PC-9 (cell line): Measurements from ENCODE around the gene NEK9. TPM values are rescaled to one million over a fixed set of nuclear protein-coding genes. Genes with fewer than 3 reads are reported as not detected.

Source experiments
- BruUV-seq: library from RNA; stranded (reverse); fragments of 400-500 nt; replicated peaks from 2 replicates; lab custom pipeline; 2021; lab: Mats Ljungman, UMichigan
- CTCF ChIA-PET: fragments of 300-600 bp; sonication (Branson Sonifier 250); formaldehyde crosslinking; loops from one replicate; lab custom pipeline; 2022; ENCODE audit warnings: antibody characterized with exemption; lab: Charles Lee
- POLR2A ChIA-PET: fragments of 300-600 bp; sonication (Branson Sonifier 250); formaldehyde crosslinking; loops from one replicate; lab custom pipeline; 2022; ENCODE audit warnings: antibody characterized with exemption; ENCODE audit not compliant: unreplicated experiment; lab: Charles Lee
- DNase-seq, 2 experiments: peaks; one replicate each; pipeline versions ENCODE4 v3.0.0 to v3.0.0-alpha.2; 2015 to 2022; ENCODE audit warnings: mixed read lengths in 1 of 2
- H2AFZ ChIP-seq: fragments of 200-600 bp; sonication (generic); 2 replicates; pipeline ENCODE4 v1.8.1; 2017; ENCODE audit warnings: antibody characterized with exemption
- H3F3A ChIP-seq: fragments of 200-600 bp; sonication (generic); 2 replicates; pipeline ENCODE4 v1.8.1; 2017; ENCODE audit warnings: antibody characterized with exemption, mild to moderate bottlenecking, low read depth; ENCODE audit not compliant: insufficient read depth
- H3K27ac ChIP-seq: fragments of 200-600 bp; sonication (generic); 2 replicates; pipeline ENCODE4 v1.6.1; 2016; ENCODE audit warnings: mixed run types
- H3K27me3 ChIP-seq: fragments of 200-600 bp; sonication (generic); 2 replicates; pipeline ENCODE4 v1.6.1; 2016; ENCODE audit warnings: low read depth, mixed run types; ENCODE audit not compliant: insufficient read depth
- H3K36me3 ChIP-seq: fragments of 200-600 bp; sonication (generic); 2 replicates; pipeline ENCODE4 v1.6.1; 2016; ENCODE audit warnings: low read depth, mixed run types
- H3K4me1 ChIP-seq: fragments of 200-600 bp; sonication (generic); replicated peaks from 2 replicates; pipeline ENCODE4 v1.6.1; 2016; ENCODE audit warnings: mixed run types; ENCODE audit not compliant: insufficient read depth
- H3K4me2 ChIP-seq: fragments of 200-600 bp; sonication (generic); 2 replicates; pipeline ENCODE4 v1.6.1; 2017; ENCODE audit warnings: mixed run types
- H3K4me3 ChIP-seq: fragments of 200-600 bp; sonication (generic); 2 replicates; pipeline ENCODE4 v1.6.1; 2016; ENCODE audit warnings: mixed run types
- H3K79me2 ChIP-seq: fragments of 200-600 bp; sonication (generic); 2 replicates; pipeline ENCODE4 v1.6.1; 2017; ENCODE audit warnings: low read depth, mixed run types
- H3K9me2 ChIP-seq: fragments of 200-600 bp; sonication (generic); 2 replicates; pipeline ENCODE4 v1.8.1; 2017; ENCODE audit warnings: mild to moderate bottlenecking; ENCODE audit not compliant: insufficient read depth
- H3K9me3 ChIP-seq: fragments of 200-600 bp; sonication (generic); 2 replicates; pipeline ENCODE4 v1.8.1; 2016; ENCODE audit warnings: low read depth; ENCODE audit not compliant: insufficient read depth
- H4K20me1 ChIP-seq: fragments of 200-600 bp; sonication (generic); 2 replicates; pipeline ENCODE4 v1.8.1; 2017; ENCODE audit not compliant: insufficient read depth
- EZH2 ChIP-seq: fragments of 200-600 bp; sonication (generic); IDR thresholded peaks from 2 replicates; pipeline ENCODE4 v1.8.0; 2017; ENCODE audit warnings: antibody characterized with exemption, low read depth
- intact Hi-C: fragments of 100-400 bp; cut with micrococcal nuclease; formaldehyde crosslinking; loops from one replicate; pipeline ENCODE4 v1.10.0; 2022; ENCODE audit not compliant: unreplicated experiment
- total RNA-seq: library from RNA; stranded (reverse); gene quantifications from 2 replicates; pipeline ENCODE4 v1.2.3, GENCODE V29; 2021
- TF ChIP-seq, protein P1 (sequence below): fragments of 200-600 bp; sonication (generic); conservative IDR thresholded peaks from 2 replicates; pipeline ENCODE4 v1.6.1; 2017; ENCODE audit warnings: mixed run types, antibody characterized with exemption, mild to moderate bottlenecking, moderate library complexity

The NEK9 gene
- total RNA-seq, 1 experiment from 2014 or later = 170 TPM

GRCh38 chr14:75101491-75101890 lies 25.4 kb downstream of the NEK9 start:
- Histone ChIP-seq H2AFZ (no peak overlapping the region), H4K20me1 (0 out of 2 replicates have a peak, but pooled peaks cover 5% of the 10 kb centered on the region), H3K9me3 (no peaks in the 10 kb centered on the region), H3K4me3 (no peak overlapping the region), H3K27ac (no peak overlapping the region), H3K4me1 (no peaks in the 10 kb centered on the region), H3K27me3 (no peaks in the 10 kb centered on the region), H3K79me2 (no peaks in the 10 kb centered on the region), H3K9me2 (no peaks in the 10 kb centered on the region), H3K36me3 (peaks cover 67% of the 10 kb centered on the region), H3K4me2 (no peak overlapping the region), H3F3A (peaks cover 17% of the 10 kb centered on the region; the same call in 1 of the 2 replicates)
- ChIA-PET POLR2A (interaction anchor here (0.6 kb wide), 2 partner anchors 9 to 34 kb away, joined by 3 to 6 read pairs; no protein-coding TSS in a partner anchor), CTCF (interaction anchor here (0.6 to 0.7 kb wide), 3 partner anchors 23 to 196 kb away, joined by 3 to 8 read pairs (median 4); no protein-coding TSS in a partner anchor)
- intact Hi-C loops = no loop called here
- TF ChIP-seq EZH2 = no peak
- TF ChIP-seq, protein P1, sequence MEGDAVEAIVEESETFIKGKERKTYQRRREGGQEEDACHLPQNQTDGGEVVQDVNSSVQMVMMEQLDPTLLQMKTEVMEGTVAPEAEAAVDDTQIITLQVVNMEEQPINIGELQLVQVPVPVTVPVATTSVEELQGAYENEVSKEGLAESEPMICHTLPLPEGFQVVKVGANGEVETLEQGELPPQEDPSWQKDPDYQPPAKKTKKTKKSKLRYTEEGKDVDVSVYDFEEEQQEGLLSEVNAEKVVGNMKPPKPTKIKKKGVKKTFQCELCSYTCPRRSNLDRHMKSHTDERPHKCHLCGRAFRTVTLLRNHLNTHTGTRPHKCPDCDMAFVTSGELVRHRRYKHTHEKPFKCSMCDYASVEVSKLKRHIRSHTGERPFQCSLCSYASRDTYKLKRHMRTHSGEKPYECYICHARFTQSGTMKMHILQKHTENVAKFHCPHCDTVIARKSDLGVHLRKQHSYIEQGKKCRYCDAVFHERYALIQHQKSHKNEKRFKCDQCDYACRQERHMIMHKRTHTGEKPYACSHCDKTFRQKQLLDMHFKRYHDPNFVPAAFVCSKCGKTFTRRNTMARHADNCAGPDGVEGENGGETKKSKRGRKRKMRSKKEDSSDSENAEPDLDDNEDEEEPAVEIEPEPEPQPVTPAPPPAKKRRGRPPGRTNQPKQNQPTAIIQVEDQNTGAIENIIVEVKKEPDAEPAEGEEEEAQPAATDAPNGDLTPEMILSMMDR = no peak
- DNase-seq = no peak
- no TSS peak for BruUV-seq

GRCh38 chr14:75098682-75099081 lies 28.2 kb downstream of the NEK9 start:
- H3K9me3 ChIP-seq = no peaks in the 10 kb centered on the region
- H3K9me2 ChIP-seq = no peaks in the 10 kb centered on the region
- intact Hi-C loops = no loop called here
- ChIA-PET POLR2A (interaction anchor here (0.6 kb wide), 1 partner anchor 1383 kb away, joined by 3 read pairs; no protein-coding TSS in a partner anchor), CTCF (no interaction called here)
- no TSS peak for BruUV-seq
- no peak overlapping the region for H3K4me3 ChIP-seq
- no peaks in the 10 kb centered on the region for H3K79me2 ChIP-seq
- no peak overlapping the region for H2AFZ ChIP-seq
- TF ChIP-seq, protein P1 = no peak
- no peak for TF ChIP-seq EZH2
- no peaks in the 10 kb centered on the region for H3K4me1 ChIP-seq
- H4K20me1 ChIP-seq = 0 out of 2 replicates have a peak, but pooled peaks cover 5% of the 10 kb centered on the region
- H3K36me3 ChIP-seq = peaks cover 68% of the 10 kb centered on the region
- H3K27ac ChIP-seq = no peak overlapping the region
- H3F3A ChIP-seq = peaks cover 17% of the 10 kb centered on the region; the same call in 1 of the 2 replicates
- no peaks in the 10 kb centered on the region for H3K27me3 ChIP-seq
- no peak overlapping the region for H3K4me2 ChIP-seq
- no peak for DNase-seq

DNA sequence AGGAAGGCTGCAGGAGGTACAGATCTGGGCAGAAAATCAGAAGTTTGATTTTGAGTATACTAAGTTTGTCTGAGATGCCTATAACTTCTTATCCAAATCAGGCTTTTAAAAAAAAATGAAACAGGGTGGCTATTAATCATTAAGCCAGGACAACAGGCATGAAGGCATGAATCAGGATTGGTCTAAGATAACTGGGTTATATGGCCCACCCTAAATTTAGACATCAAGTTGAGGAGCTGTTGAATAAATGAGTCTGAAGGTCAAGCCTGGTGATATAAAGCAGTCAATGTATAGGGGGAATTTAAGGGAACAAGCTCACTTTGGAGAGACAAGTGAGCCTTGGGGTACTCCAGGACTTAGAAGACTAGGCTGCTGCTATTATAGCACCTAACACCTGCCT lies 28.6 kb downstream of the NEK9 start:
- TF ChIP-seq, protein P1 = no peak
- TF ChIP-seq EZH2 = no peak
- POLR2A ChIA-PET = interaction anchor here (0.6 kb wide), 1 partner anchor 1382 kb away, joined by 3 read pairs; no protein-coding TSS in a partner anchor
- no TSS peak for BruUV-seq
- no peak overlapping the region for H3K4me3 ChIP-seq
- CTCF ChIA-PET = no interaction called here
- H3K9me2 ChIP-seq = no peaks in the 10 kb centered on the region
- H4K20me1 ChIP-seq = 0 out of 2 replicates have a peak, but pooled peaks cover 5% of the 10 kb centered on the region
- no peaks in the 10 kb centered on the region for H3K27me3 ChIP-seq
- no peaks in the 10 kb centered on the region for H3K79me2 ChIP-seq
- H3K4me2 ChIP-seq = no peak overlapping the region
- DNase-seq = no peak
- peaks cover 65% of the 10 kb centered on the region for H3K36me3 ChIP-seq
- H3F3A ChIP-seq = peaks cover 14% of the 10 kb centered on the region; the same call in 1 of the 2 replicates
- H2AFZ ChIP-seq = no peak overlapping the region
- H3K4me1 ChIP-seq = no peaks in the 10 kb centered on the region
- intact Hi-C loops = no loop called here
- no peak overlapping the region for H3K27ac ChIP-seq
- no peaks in the 10 kb centered on the region for H3K9me3 ChIP-seq
